GM12892 (cell line): ENCODE results near the gene GCC1.

Source experiments
- POLR2A ChIP-seq: IDR thresholded peaks from 2 replicates; pipeline ENCODE4 v1.6.1; 2011; ENCODE audit warnings: low read depth, low read length, control low read depth
- POLR2AphosphoS5 ChIP-seq: IDR thresholded peaks from 2 replicates; pipeline ENCODE4 v1.6.1; 2011; ENCODE audit warnings: low read depth, low read length, control low read depth

- TF ChIP-seq POLR2A (no peak), POLR2AphosphoS5 (no peak)
These were observed 13.5 kb downstream of the GCC1 start for GRCh38 chr7:127571741-127572505.
